HL-60 (cell line): ENCODE data around the gene RYR2.

Experiments used
- DNase-seq, 2 experiments: peaks; one replicate each; pipeline ENCODE4 v3.0.0-alpha.2; 2010 to 2020; ENCODE audit warnings: low read depth in 1 of 2, low spot score in 1 of 2
- H3K27ac ChIP-seq: fragments of 250-450 bp; sonication (Bioruptor Pico); replicated peaks from 2 replicates; pipeline ENCODE4 v1.5.1; 2020; ENCODE audit warnings: mild to moderate bottlenecking, moderate library complexity
- H3K27me3 ChIP-seq: fragments of 250-450 bp; sonication (Bioruptor Pico); 2 replicates; pipeline ENCODE4 v1.5.1; 2021; ENCODE audit warnings: mild to moderate bottlenecking, moderate library complexity; ENCODE audit not compliant: insufficient read depth, poor library complexity, severe bottlenecking
- H3K4me3 ChIP-seq: replicated peaks from 2 replicates; pipeline ENCODE4 v1.5.1; 2011; ENCODE audit warnings: mild to moderate bottlenecking, control low read depth, low read length; ENCODE audit not compliant: insufficient read depth
- CTCF ChIP-seq: IDR thresholded peaks from one replicate; pipeline ENCODE4 v1.5.1; 2011; ENCODE audit warnings: low read length, control low read depth, inconsistent platforms; ENCODE audit not compliant: insufficient read depth
- GABPA ChIP-seq: IDR thresholded peaks from 2 replicates; pipeline ENCODE4 v1.6.1; 2012; ENCODE audit warnings: low read depth
- POLR2AphosphoS5 ChIP-seq: IDR thresholded peaks from 2 replicates; pipeline ENCODE4 v1.6.1; 2012; ENCODE audit warnings: low read depth
- REST ChIP-seq: IDR thresholded peaks from 2 replicates; pipeline ENCODE4 v1.6.1; 2012; ENCODE audit warnings: low read depth; ENCODE audit not compliant: insufficient replicate concordance
- SPI1 ChIP-seq: IDR thresholded peaks from 2 replicates; pipeline ENCODE4 v1.6.1; 2012; ENCODE audit warnings: low read depth, mild to moderate bottlenecking, borderline replicate concordance

The RYR2 gene

GRCh38 chr1:237025358-237026074 is 16.5 kb upstream of the RYR2 start:
- TF ChIP-seq SPI1 (no peak), CTCF (no peak), POLR2AphosphoS5 (no peak), REST (no peak), GABPA (no peak)
- H3K27me3 ChIP-seq = no peaks in the 10 kb centered on the region
- H3K27ac ChIP-seq = no peak overlapping the region
- DNase-seq = no peak
- H3K4me3 ChIP-seq = no peak overlapping the region

- peaks cover 3% of the 10 kb centered on the region for H3K27me3 ChIP-seq
- no peak overlapping the region for H3K27ac ChIP-seq
- TF ChIP-seq GABPA = no peak
- no peak for TF ChIP-seq POLR2AphosphoS5
- TF ChIP-seq CTCF = no peak
- no peak for TF ChIP-seq REST
- TF ChIP-seq SPI1 = no peak
- no peak for DNase-seq
- no peak overlapping the region for H3K4me3 ChIP-seq
Measured at GRCh38 chr1:237029240-237029639, 12.7 kb upstream of the RYR2 start.

GRCh38 chr1:237029850-237030535 is 12.0 kb upstream of the RYR2 start:
- no peak for DNase-seq
- H3K4me3 ChIP-seq = no peak overlapping the region
- TF ChIP-seq SPI1 (no peak), GABPA (no peak), REST (no peak), POLR2AphosphoS5 (no peak)
- H3K27ac ChIP-seq = no peak overlapping the region
- peaks cover 3% of the 10 kb centered on the region for H3K27me3 ChIP-seq
